Erythroblast (primary cell): Measurements from ENCODE around the gene RABL2B.
"Not testable (repeated sequence)": the region's sequence is repeated elsewhere in the genome, so short reads cannot be mapped to it uniquely, and the experiment has no call there.

Source experiments
- DNase-seq, 2 experiments: peaks; one replicate each; lab custom pipeline; 2025; lab: John Stamatoyannopoulos, UW
- POLR2A ChIP-seq: IDR thresholded peaks from 2 replicates; pipeline ENCODE4 v1.6.1; 2011; ENCODE audit warnings: mild to moderate bottlenecking, low read length

Gene RABL2B

GRCh38 chr22:50783033-50783879 lies at the start of gene RABL2B:
Gene RABL2B (minus strand): TSS chr22:50783636. CDS start chr22:50782294, 1,342 bp downstream.
- TF ChIP-seq POLR2A, result peak; percentile 32
- peak; percentile 95 to 96 for DNase-seq

DNA sequence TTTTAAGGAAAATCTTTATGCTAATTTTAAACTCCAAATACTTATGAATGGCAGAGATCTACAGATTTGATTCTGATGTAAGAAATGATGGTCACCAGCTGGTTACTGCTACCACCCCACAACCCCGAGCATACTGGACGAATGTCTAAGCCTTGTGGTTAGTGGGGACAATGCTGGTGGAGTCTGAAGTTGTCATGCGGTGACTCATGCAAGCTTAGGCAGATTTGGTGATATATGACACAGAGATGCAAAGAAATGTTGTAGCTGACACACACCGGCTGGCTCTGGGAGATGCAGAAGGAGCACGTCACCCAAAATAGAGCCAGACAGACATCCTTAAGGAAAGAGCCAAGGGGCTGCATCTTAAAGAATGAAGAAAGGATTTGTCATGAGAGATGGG lies 3.5 kb upstream of the RABL2B start:
- DNase-seq, result not testable (repeated sequence)

DNA sequence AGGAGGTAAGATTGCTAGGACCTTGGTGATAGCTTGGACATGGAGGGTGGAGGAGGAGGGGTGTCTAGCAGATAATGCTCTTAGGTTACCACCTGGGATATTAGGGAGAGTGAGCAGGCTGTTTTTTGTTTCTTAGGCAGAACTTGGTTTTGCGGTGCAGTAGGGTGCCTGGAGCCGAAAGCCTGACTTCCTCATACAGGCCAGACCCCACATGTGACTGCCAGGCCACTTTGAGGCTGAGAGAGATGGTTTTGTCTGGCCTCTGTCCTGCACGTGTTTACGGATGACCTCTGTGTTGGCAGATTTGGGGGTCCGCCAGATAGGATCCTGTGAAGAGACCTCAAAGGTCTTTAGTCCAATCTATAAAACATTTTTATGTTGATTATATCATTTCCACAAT lies 1.9 kb upstream of the RABL2B start:
- not testable (repeated sequence) for DNase-seq

DNA sequence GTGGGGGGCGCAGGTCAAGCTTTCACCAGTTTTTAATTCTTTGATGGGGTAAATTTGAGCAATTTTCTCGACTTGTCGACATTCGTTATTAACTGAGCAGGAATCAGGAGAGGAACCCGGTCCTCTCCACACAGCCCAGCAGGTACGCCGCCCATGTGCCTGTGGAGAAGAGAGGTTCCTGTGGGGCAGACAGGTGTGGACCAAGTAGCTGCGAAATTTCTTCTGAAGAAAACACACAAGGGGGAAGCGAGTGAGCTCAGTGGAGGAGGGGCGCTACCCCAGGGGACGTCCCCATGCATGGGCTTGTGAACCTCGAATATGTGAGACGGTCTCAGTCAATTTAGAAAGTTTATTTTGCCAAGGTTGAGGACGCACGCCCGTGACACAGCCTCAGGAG lies 442 bp upstream of the RABL2B start:
- peak in 1 of 2 experiments; percentile 43 for DNase-seq

- DNase-seq, result peak; percentile 10 to 55
These were observed 1.2 kb downstream of the RABL2B start for GRCh38 chr22:50782253-50782652.

DNA sequence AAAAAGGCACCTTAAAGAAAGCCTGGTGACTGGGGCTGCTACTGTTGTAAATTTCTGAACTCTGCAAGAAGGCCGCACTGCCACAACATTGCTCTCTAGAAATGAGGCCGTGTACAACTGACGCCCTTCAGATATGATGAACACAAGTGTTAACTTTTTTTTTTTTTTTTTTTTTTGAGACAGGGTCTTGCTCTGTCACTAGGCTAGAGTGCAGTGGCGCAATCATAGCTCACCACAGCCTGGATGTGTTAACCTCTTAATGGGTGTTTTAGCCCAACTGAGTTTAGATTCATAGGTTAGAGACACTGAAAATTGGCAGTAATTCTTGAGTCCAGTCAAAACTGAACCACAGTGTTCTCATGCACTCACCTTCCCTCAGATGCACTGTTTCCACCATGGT lies 3.2 kb downstream of the RABL2B start:
- not testable (repeated sequence) for DNase-seq

DNA sequence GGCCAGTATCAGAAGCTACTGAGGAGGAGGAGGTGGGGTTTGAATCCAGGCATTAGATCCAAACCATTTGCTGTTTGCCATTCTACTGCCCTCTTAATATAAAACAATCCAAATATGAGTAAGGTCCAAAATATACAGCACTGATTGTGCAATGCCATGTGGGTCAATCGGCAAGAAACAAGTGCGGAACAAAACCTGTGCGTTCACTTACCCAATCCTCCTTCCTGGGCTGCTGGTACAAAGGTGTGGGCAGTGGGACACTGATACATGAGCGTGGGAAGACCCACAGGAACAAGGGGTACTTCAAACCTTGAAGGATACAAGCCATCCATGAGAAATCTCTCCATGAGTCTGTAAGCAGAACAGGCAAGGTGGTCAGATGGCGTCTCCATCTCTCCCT lies 5.8 kb downstream of the RABL2B start:
- not testable (repeated sequence) for DNase-seq

DNA sequence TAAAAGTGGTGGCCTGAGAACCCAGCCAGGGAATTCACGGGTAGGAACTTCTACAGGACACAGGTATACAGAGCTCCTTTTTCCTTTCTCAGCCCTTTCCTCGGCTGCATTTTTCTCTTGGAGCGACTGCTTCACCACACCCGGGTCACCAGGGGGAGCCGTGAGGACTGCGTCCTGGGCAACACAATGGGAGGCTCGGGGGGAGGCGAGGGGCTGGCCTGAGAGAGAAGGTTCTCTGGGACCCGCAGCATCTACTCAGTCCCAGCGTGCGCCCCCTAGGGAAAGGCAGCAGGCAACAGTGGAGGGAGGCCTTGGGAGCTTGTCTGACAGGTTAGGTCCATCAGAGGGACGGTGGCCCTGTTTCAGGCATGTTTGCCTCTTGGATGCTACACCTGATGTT lies 8.3 kb downstream of the RABL2B start:
- DNase-seq, result peak; percentile 59 to 69

GRCh38 chr22:50764288-50764687 lies 19.1 kb downstream of the RABL2B start:
- not testable (repeated sequence) for DNase-seq

- not testable (repeated sequence) for DNase-seq
These were observed 21.6 kb downstream of the RABL2B start for GRCh38 chr22:50761829-50762228.

- peak in 1 of 2 experiments; percentile 25 for DNase-seq
These were observed 23.7 kb downstream of the RABL2B start for GRCh38 chr22:50759597-50760341.

- peak; percentile 44 to 62 for DNase-seq
These were observed 26.4 kb downstream of the RABL2B start for GRCh38 chr22:50756949-50757491.

GRCh38 chr22:50756406-50756805 lies 27.0 kb downstream of the RABL2B start:
- DNase-seq, result not testable (repeated sequence)

DNA sequence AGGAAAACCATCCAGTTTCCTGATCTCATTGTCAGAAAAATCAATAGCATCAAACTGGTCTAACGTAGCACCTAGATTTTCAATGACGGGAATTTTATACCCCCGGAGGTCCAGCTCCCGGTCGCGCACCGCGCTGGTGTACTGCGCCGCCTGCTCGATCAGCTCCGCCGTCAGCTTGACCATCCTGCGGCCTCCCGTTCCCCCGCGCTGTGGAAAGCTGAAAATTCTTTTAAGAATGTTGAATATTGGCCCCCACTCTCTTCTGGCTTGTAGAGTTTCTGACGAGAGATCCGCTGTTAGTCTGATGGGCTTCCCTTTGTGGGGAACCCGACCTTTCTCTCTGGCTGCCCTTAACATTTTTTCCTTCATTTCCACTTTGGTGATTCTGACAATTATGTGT lies 28.2 kb downstream of the RABL2B start:
- not testable (repeated sequence) for DNase-seq

DNA sequence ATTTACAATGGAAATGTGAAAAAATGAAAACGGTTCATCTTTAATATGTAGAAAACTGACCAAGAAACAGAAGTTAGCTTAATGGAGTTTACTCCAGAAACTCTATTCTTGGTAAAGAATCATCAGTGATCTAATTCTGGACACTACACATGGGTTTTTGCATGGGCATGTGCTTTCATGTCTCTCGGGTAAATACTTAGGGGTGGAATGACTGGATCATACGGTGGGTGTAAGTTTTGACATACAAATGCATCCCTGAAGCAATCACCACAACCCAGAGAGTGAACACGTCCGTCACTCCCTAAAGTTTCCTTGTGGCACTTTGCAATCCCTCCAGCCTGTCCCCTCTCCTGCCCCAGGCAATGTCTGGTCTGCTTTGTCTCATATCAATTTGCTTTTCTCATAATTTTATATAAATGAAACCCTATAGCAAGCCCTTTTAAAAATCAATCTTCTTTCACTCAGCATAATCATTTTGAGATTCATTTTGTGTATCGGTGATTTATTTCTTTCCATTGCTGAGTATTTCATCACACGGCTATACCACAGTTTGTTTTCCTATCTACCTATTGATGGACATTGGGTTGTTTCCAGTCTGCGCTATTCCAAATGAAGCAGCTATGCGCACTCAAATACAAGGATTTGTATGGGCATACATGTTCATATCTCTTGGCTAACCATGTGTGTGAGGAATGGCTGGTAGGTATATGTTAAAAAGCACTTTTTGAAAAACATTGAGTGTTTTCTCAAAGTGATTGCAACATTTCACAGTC lies 33.9 kb downstream of the RABL2B start:
- not testable (repeated sequence) for DNase-seq

GRCh38 chr22:50748630-50749029 lies 34.8 kb downstream of the RABL2B start:
- not testable (repeated sequence) for DNase-seq

GRCh38 chr22:50747521-50747920 lies 35.9 kb downstream of the RABL2B start:
- DNase-seq, result not testable (repeated sequence)

DNA sequence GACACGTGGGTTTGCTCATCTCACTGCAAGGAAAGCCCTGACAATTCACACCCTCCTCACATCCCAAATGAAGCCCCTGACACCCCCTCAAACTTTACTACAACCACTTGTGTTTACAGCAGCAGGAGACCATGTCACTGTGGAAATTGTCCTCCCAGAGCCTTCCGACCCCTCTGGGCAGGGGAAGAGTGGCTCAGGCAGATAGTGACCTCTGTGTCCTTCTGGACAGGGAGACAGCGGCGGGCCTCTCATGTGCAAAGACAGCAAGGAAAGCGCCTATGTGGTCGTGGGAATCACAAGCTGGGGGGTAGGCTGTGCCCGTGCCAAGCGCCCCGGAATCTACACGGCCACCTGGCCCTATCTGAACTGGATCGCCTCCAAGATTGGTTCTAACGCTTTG lies 39.0 kb downstream of the RABL2B start:
- DNase-seq, result not testable (repeated sequence)

DNA sequence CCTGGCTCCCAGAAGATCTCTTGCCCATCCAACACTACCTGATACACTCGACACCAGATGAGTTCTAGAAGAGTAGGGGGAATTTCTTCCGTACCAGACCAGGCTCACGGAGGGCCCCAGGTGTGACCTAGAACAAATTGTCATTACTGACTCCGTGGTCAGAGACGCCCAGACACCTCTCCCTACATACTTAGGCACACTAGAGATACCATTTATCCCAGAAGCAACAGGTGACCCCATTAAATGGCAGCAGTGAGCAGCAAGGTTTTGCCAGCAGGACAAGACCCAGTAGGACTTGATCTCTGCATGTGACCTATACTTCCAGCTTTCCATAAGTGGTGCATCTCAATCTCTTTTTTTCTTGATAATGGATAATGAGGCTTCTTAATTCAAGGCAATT lies 42.7 kb downstream of the RABL2B start:
- not testable (repeated sequence) for DNase-seq
